ENCODE measurements around the gene ZNF445. TPM values are rescaled to one million over a fixed set of nuclear protein-coding genes. Genes with fewer than 3 reads are reported as not detected.
"Not testable (repeated sequence)": the region's sequence is repeated elsewhere in the genome, so short reads cannot be mapped to it uniquely, and the experiment has no call there.

ZNF445 gene
- total RNA-seq, 1 donor = 9.8 TPM

GRCh38 chr3:44470430-44470829, 7.0 kb downstream of the ZNF445 start:
- no peak for TF ChIP-seq CTCF (IDR thresholded peaks at IDR 0.05; ENCODE audit: extremely low read depth, low read depth, low read length)
- H3K27me3 ChIP-seq (ENCODE audit: insufficient read depth, low read length) = no peaks in the 10 kb centered on the region
- no peak overlapping the region for H3K4me3 ChIP-seq (ENCODE audit: insufficient read depth, low read length)
- peaks cover 67% of the 10 kb centered on the region for H3K79me2 ChIP-seq (ENCODE audit: insufficient read depth, low read length)
- no peak for DNase-seq (ENCODE audit: insufficient read length, low spot score, missing footprints)
- no peak overlapping the region for H2AFZ ChIP-seq (ENCODE audit: low read length)
- peaks cover 8% of the 10 kb centered on the region for H3K4me1 ChIP-seq (ENCODE audit: insufficient read depth, low read length)
- H4K20me1 ChIP-seq (ENCODE audit: insufficient read depth, low read length) = peaks cover 16% of the 10 kb centered on the region
- no peak overlapping the region for H3K27ac ChIP-seq (ENCODE audit: low read depth, low read length)
- peaks cover 2% of the 10 kb centered on the region for H3K36me3 ChIP-seq (ENCODE audit: insufficient read depth, low read length)
- H3K4me2 ChIP-seq (ENCODE audit: insufficient read depth, low read length) = no peak overlapping the region
- no peaks in the 10 kb centered on the region for H3K9me3 ChIP-seq (ENCODE audit: low read depth, low read length)

- DNase-seq (ENCODE audit: insufficient read length, low spot score, missing footprints) = no peak
- peaks cover 63% of the 10 kb centered on the region for H3K79me2 ChIP-seq (ENCODE audit: insufficient read depth, low read length)
- no peak for TF ChIP-seq CTCF (IDR thresholded peaks at IDR 0.05; ENCODE audit: extremely low read depth, low read depth, low read length)
- H2AFZ ChIP-seq (ENCODE audit: low read length) = no peak overlapping the region
- H3K4me2 ChIP-seq (ENCODE audit: insufficient read depth, low read length) = no peak overlapping the region
- peaks cover 2% of the 10 kb centered on the region for H3K36me3 ChIP-seq (ENCODE audit: insufficient read depth, low read length)
- H3K27me3 ChIP-seq (ENCODE audit: insufficient read depth, low read length) = no peaks in the 10 kb centered on the region
- no peak overlapping the region for H3K4me3 ChIP-seq (ENCODE audit: insufficient read depth, low read length)
- peaks cover 8% of the 10 kb centered on the region for H3K4me1 ChIP-seq (ENCODE audit: insufficient read depth, low read length)
- peaks cover 16% of the 10 kb centered on the region for H4K20me1 ChIP-seq (ENCODE audit: insufficient read depth, low read length)
- no peaks in the 10 kb centered on the region for H3K9me3 ChIP-seq (ENCODE audit: low read depth, low read length)
- no peak overlapping the region for H3K27ac ChIP-seq (ENCODE audit: low read depth, low read length)
Measured at GRCh38 chr3:44469914-44470313, 7.6 kb downstream of the ZNF445 start.

GRCh38 chr3:44468572-44469520, 8.6 kb downstream of the ZNF445 start:
- Histone ChIP-seq H2AFZ (ENCODE audit: low read length) (no peak overlapping the region), H3K27ac (ENCODE audit: low read depth, low read length) (peak overlapping the region; percentile 72), H3K4me3 (ENCODE audit: insufficient read depth, low read length) (peak overlapping the region; percentile 53), H3K79me2 (ENCODE audit: insufficient read depth, low read length) (peaks cover 52% of the 10 kb centered on the region), H4K20me1 (ENCODE audit: insufficient read depth, low read length) (peaks cover 16% of the 10 kb centered on the region), H3K27me3 (ENCODE audit: insufficient read depth, low read length) (no peaks in the 10 kb centered on the region), H3K36me3 (ENCODE audit: insufficient read depth, low read length) (peaks cover 2% of the 10 kb centered on the region), H3K4me2 (ENCODE audit: insufficient read depth, low read length) (peak overlapping the region; percentile 75), H3K4me1 (ENCODE audit: insufficient read depth, low read length) (peaks cover 8% of the 10 kb centered on the region), H3K9me3 (ENCODE audit: low read depth, low read length) (no peaks in the 10 kb centered on the region)
- TF ChIP-seq CTCF (IDR thresholded peaks at IDR 0.05; ENCODE audit: extremely low read depth, low read depth, low read length) = no peak
- no peak for DNase-seq (ENCODE audit: insufficient read length, low spot score, missing footprints)

- not testable (repeated sequence) for DNase-seq (ENCODE audit: insufficient read length, low spot score, missing footprints); H3K9me3 ChIP-seq (ENCODE audit: low read depth, low read length); H2AFZ ChIP-seq (ENCODE audit: low read length); H3K4me3 ChIP-seq (ENCODE audit: insufficient read depth, low read length); H3K27me3 ChIP-seq (ENCODE audit: insufficient read depth, low read length); H3K36me3 ChIP-seq (ENCODE audit: insufficient read depth, low read length); H3K4me1 ChIP-seq (ENCODE audit: insufficient read depth, low read length); H3K4me2 ChIP-seq (ENCODE audit: insufficient read depth, low read length)
- peaks cover 16% of the 10 kb centered on the region for H4K20me1 ChIP-seq (ENCODE audit: insufficient read depth, low read length)
- H3K27ac ChIP-seq (ENCODE audit: low read depth, low read length) = peak overlapping the region; percentile 29
- peaks cover 46% of the 10 kb centered on the region for H3K79me2 ChIP-seq (ENCODE audit: insufficient read depth, low read length)
Measured at GRCh38 chr3:44468099-44468537, 9.4 kb downstream of the ZNF445 start.
